HCEC 1CT (cell line): Measurements from ENCODE around the gene CHAC1.
"Not testable (repeated sequence)": the region's sequence is repeated elsewhere in the genome, so short reads cannot be mapped to it uniquely, and the experiment has no call there.

Experiments used
- DNase-seq: peaks from one replicate; pipeline ENCODE4 v3.0.0-alpha.2; 2017

CHAC1 gene

DNA sequence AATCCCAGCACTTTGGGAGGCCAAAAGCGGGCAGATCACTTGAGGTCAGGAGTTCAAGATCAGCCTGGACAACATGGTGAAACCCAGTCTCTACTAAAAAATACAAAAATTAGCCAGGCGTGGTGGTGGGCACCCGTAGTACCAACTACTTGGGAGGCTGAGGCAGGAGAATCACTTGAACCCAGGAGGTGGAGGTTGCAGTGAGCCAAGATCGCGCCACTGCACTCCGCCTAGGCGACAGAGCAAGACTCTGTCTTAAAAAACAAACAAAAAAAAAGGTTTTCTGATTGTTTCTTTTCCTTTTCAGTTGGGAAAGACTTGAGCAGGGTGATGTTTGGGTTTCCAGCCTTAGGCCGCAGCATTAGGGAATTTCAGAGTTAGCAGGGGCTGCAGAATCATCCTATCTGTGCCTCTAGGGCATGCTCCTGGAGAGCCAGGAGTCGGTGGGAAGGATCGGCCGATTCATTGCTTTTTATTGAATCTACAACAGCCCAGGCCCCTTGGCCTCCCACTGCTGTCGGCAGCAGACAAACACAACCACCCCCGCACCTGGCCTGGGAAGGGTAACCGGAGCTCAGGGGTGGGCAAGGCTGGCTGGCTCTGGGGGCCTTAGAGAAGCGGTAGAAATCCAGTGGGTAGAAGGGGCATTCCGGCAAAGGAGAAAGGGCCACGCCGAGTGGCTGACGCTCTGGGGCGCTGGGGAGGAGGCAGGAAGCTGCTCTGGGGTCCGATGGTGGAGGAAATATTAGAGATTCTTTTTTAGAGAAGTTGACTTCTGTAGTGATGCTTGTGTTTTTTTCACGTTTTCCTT is 6.3 kb downstream of the CHAC1 start:
- DNase-seq: no peak

DNA sequence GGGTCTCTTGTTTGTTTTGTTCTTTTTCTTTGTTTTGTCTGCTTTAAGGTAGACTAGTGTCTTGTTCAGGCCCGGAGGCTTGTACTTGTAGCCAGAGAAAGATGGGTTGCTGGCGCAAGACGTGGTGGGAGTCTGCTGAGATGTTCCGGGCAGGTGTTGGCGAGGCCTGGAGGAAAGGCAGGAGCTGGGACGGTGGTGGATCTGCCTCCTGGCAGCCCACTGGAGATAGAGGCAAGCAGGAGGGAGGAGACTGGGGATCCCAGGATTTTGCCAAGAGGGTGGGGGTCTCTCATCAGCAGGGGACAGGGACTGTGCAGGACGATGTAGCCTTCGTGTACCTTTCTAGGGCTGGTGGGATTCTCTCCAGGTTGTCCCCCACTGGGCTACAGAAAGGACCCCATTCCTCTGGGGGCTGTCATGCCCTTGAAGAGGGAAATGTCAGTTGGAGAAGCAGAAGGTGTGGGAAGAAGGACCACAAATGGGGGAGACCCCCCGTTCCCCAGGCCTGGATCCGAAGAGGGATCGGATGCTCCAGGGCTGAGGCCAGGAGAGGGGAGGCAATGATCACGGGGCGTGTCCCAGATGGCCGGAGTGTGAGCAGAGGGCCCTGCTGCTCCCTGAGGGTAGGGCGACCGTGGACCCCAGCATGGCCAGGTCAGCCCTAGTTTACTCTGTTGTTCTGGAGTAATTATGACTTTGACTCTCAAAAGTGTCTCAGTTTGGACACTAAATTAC is 7.0 kb downstream of the CHAC1 start:
- no peak for DNase-seq

DNA sequence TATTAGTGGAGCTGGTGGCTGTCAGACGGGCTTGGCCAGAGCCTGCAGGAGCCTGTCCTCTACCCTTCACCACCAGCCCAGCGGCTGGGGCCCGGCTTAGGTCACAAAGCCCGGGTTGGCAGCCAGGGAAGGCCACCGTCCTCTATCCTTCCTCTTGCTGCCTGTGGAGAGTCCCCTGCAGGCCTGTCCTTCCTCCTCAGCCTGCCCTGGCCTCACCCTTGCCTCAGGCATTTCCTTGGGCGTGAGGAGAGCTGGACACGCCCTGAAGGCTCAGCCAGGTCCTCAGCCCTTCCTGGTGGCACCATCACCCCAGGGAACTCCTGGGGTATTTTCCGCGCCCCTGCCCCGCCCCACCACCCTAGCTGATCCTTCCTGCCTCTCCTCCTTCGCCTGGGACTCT is 7.7 kb downstream of the CHAC1 start:
- DNase-seq: no peak

DNA sequence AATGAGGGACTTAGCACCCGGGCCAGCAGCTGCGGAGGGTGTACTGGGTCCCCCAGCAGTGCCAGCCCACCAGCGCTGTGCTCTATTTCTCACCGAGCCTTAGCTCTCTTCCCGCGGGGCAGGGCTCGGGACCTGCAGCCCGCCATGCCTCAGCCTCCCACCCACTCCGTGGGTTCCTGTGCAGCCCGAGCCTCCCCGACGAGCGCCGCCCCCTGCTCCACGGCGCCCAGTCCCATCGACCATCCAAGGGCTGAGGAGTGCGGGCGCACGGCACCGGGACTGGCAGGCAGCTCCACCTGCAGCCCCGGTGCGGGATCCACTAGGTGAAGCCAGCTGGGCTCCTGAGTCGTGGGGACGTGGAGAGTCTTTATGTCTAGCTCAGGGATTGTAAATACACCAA is 8.5 kb downstream of the CHAC1 start:
- not testable (repeated sequence) for DNase-seq

DNA sequence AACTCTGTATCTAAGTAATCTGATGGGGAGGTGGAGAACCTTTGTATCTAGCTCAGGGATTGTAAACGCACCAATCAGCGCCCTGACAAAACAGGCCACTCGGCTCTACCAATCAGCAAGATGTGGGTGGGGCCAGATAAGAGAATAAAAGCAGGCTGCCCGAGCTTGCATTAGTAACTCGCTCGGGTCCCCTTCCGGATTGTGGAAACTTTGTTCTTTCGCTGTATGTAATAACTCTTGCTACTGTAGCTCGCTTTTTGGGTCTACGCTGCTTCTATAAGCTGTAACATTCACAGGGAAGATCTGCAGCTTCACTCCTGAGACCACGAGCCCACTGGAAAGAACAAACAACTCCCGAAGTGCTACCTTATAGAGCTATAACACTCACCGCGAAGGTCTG is 9.0 kb downstream of the CHAC1 start:
- not testable (repeated sequence) for DNase-seq

DNA sequence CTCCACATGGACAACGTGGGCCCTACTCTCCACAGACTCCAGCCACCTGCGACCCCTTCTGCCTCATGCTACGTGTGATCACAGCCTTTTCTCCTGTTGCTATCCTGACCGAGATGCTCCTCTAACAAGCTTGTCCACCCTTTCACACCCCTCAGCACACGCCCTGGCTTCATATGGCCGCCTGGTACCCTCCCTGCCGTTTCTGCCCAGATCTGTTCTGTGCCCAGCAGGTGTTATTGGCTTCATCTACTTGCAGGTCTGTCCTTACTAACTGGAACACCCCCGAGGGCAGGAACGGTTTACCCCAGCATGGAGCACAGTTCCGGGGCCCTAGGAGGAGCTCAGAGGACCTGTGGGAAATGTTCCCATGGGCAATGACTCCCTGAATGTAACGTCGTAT is 9.9 kb downstream of the CHAC1 start:
- DNase-seq: no peak

DNA sequence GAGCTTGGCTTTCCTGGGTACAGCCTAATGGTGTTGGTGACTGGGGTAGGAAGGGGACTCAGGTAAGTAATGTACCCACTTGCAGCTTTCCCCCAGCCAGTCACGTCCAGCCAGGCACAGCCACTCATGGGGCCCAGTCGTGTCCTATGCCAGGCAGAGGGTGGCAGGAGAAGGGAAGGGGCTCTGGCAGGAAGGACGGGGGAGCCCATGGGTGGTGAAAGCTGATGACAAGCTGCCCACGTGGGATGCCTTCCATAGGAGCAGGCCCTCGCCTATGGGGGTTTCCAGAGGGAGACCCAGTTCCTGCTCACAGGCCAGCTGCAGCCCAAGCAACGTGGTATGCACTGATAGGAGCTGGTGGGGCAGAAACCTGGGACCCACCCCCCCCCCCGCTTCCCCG is 10.7 kb downstream of the CHAC1 start:
- no peak for DNase-seq

DNA sequence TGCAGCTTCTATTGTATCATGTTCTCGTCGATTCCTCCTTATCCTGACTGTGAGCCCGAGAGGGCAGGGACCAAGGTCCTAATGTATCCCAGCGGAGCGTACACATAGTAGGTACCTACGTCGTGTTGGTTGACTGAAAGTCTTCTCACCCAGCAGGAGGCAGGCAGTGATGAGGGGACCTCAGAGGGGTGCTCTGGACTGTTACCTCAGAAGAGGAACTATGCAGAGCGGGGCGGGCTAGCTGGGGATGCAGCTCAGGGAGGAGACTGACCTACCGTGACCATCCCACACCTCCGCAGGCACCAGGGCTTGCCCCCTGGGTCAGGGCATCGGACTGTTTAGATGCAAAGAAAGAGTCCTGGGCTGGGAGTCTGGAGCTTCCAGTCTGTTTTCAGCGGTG is 11.4 kb downstream of the CHAC1 start:
- DNase-seq: no peak

DNA sequence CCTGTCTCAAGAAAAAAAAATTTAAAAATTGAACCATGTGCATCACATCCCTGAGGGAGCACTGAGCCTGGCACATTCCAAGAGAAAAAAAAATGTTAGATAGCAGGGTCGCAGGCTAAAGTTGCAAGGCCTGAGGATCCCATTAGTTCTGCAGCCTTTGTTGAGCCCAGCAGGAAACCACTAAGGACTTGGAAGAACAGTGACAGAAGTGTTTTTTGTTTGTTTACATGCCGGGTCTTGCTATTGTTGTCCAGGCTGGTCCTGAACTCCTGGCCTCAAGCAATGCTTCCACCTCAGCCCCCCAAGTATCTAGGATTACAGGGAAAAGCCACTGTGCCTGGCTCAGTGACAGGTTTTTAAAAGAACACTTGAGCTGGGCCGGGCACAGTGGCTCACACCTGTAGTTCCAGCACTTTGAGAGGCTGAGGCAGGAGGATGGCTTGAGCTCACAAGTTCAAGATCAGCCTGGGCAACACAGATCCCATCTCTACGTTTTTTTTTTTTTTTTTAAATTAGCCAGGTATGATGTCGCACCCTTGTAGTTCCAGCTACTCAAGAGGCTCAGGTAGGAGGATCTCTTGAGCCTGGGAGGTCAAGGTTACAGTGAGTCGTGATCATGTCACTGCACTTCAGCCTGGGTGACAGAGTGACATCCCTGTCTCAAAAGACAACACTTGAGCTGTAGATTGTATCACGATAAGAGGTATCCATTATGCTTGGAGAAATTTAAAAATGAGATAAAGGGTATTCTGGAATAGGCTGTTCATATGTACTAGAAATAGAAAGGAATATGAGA is 15.2 kb downstream of the CHAC1 start:
- no peak for DNase-seq

DNA sequence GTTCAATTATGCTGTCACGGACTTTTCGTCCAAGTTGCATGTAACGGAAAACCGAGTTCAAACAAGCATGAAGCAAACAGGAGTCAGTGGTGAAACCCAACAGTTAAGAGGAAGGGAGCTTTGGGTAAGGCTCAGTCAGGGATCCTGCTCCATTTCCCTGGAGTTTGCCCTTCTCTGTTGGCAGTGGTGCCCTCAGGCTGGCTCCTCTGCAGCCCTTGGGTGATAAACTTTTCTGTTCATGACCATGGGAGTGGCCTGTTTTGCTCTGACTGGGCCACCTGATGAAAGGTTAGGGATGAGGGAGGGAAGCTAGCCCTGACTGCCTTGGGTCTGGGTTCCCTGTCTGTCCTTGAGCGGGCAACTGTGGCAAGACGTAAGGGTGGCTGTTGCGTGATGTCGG is 16.1 kb downstream of the CHAC1 start:
- no peak for DNase-seq

DNA sequence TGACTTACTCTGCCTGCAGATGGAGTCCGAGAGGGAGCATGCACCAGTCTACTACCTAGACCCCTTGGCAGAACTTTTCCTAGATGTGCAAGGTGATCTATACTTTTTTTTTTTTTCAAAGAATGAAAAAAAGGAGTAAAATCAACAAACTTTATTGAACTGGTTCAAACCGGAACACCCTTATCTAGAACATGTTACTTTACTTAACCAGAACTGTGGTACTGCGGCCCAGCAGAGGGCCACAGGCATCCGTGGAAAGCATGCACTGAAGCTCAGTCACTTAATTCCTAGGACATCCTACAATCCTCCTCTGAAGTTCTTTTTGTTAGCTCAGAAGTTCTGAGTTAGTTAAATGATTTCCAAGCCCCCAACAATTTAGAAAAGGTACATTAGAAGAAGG is 21.6 kb downstream of the CHAC1 start:
- DNase-seq: no peak

DNA sequence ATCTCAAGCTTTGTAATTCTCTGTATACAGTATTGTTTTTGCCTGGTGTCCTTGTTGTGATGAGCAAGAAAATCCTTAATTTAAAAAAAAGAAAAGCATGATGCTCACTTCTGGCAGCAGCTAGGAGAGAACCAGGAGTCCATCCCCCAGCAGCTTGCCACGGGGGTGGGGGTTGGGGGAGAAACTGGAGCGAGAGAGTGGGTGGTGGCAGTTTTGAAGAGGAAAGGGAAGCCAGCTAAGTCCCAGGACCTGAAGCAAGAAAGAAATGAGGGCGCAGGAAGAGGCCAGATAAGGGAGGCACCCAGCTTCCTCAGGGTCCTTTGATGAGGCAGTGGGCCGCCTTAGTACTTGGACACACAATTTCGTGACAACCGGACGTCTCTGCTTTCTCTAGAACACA is 23.5 kb downstream of the CHAC1 start:
- no peak for DNase-seq

DNA sequence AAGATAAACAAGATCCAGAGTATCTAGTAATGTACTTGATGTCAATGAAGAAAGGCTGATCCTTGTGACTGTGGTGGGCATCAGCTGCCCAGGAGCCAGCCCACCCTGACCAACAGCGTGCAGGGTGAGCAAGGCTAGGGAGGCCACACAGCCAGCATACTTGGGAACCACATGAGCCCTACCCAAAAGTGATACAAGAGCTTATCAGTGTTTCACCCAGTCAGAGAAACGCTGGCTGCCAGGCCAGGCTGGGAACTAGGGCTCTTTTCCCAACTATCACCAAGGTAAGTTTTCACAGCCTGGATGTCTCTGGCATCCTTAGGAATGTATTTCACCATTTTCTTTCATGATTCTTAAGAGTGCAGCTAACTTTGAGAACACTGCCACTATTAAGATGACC is 24.9 kb downstream of the CHAC1 start:
- DNase-seq: no peak

DNA sequence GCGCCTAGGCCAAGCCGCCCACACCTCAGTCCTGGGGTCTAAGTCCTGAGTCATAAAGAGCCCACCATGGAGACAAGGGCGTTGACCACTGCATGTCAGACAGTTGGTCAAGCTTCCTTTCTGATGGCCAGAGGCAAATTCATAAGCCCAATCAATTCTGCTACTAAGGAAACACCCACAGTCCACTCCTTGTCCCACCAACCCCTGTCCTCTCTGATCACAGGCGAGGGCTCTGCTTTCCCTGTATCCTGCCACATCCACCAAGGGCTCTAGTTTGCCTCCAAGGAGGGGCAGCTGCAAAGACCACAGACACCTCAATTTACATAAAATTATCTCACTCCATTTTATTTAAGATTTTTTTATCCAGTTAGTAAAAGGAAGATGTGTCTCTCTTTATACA is 25.3 kb downstream of the CHAC1 start:
- no peak for DNase-seq

DNA sequence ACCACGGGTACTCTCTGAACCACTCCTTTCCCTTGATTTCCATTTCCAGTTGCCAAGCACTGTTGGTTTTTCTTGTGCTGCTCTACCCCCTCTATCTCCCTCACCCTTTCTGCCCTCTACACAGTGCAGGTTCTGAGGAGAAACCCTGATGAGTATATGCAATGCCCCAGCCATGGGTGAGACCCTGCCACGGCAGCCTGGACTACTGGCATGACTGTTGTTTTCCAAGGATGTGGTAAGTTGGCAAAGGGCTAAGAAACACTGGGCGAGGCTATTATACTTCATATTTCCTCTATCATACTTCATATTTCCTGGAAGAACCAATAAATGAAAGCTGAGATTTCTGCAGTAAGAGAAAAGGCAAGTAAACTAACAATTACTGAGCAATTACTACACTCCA is 27.9 kb downstream of the CHAC1 start:
- no peak for DNase-seq

DNA sequence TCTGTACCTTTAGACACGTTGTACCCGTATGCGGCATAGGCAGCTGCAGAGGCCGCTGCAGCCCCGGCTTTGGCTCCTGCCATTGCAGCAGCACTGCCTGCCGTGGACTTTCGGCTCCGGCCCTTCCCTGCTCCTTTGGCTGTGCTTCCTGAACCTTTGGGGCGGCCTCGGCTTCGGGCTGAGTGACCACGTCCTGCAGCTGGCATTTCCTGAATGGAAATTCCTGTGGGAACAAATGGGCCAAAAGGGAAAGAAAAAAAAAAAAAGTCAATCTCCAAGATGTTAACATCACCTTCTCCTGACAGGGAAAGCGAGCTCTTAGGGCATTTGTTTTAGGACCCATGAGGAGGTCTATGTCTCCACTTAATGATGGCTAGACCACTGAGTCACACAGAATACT is 29.6 kb downstream of the CHAC1 start:
- DNase-seq: peak; percentile 94

DNA sequence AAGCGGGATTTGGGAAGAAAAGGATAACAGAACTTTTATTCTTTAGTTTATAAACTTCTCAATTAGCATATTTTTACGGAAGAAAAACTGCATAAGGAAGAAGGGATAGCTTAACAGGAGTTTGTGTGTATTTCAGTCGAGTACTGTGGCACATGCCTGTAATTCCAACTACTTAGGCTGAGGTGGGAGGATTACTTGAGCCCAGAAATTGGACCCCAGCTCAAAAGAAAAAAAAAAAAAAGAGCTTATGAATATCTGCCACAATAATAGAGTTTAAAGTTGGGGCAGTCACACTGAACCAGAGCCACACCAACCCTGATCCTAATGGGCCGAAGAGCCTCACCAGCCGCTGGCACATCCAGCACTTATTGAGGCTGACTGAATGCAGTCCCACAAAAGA is 31.1 kb downstream of the CHAC1 start:
- DNase-seq: no peak

DNA sequence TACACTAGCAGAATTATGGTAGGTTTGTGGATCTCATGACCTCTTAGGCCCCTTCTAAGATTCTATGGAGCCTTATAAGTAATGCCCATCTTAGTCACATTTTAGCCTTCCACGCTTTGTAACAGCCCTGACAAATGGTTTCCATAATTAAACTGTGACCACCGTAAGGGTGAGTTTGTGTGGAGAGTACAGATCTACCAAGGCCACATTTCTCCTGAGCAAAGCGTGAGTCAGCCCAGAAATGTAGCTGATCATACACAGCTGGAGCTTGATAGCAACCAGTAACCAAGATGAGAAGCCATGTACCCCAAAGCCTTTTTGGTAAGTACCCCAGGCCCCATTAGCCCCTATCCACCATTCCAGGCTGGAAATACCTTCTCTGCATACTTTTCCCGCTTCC is 31.7 kb downstream of the CHAC1 start:
- peak; percentile 96 for DNase-seq

DNA sequence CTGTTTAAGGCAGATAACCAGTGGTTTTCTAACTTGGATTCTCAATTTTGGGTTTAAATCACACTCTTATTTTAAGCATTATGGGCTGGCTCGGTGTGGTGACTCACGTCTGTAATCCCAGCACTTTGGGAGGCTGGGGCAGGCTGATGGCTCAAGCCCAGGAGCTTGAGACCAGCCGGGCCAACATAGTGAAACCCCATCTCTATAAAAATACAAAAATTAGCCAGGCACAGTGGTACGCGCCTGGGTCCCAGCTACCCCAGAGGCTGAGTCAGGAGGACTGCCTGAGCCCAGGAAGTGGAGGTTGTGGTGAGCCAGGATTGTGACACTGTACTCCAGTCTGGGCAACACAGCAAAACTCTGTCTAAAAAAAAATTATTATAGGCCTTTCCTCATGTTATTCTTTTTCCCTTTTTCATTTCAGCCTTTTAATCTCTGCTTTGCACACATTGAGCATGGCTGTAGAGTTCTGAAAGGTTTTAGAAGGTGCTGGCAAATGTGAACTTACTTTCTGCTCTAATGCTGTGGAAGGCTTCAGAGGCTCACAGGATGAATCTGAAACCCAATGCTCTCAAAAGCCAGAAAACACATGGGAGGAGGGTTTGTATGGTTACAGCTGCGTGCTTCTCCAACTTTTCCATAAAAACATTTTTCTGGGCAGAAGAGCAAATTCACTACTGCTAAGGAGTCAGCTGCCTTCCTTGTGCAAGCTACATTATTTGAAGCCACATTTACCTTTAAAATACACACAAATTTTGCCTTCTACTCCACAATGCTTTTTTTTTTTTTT is 32.5 kb downstream of the CHAC1 start:
- peak; percentile 74 for DNase-seq

DNA sequence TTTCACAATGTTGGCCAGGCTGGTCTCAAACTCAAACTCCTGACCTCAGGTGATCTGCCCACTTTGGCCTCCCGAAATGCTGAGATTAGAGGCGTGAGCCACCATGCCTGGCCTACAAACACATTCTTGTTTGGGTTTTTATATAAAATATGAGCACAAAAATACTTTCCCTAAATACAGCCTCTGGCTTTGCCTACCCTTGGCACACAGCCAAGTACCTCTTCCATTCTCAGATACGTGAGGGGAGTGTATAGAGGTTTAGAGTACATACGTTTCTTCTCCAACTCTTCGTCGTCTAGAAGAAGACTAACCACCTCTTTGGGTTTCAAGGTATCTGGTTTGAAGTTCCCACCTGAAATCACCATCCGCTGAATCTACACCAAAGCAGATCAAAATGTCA is 33.5 kb downstream of the CHAC1 start:
- no peak for DNase-seq

DNA sequence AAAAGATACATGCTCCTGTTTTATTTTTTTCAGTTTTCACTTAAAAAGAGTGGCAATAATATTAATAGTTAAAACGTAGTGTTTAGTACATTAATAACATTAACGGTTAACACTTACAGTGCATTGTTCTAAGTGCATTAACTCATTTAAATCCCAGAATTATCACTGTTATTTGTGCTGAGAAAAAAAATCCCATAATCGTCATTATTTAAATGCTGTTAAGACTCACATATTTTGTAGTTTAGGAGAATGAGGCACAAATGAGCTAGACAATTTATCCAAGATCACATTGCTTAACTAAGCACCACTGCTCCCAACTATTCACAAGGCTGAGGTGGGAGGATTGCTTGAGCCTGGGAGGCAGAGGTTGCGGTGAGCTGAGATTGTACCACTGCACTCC is 34.9 kb downstream of the CHAC1 start:
- DNase-seq: no peak

DNA sequence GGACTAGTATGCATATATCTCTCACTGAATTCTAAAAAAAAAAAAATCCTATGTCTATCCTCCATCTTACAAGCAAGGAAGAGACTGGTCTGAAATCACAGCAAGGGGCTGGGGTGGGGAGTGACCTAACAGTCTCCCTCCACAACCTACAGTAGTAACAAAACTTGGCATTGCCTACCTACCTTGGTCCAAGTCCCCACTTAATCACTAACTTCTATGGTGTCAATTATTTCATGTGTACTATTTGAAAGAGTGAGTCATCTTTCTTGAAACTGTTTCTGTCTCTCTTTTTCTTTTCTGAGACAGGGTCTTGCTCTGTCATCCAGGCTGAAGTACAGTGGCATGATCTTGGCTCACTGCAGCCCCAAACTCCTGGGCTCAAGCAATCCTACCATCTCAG is 36.8 kb downstream of the CHAC1 start:
- DNase-seq: no peak

DNA sequence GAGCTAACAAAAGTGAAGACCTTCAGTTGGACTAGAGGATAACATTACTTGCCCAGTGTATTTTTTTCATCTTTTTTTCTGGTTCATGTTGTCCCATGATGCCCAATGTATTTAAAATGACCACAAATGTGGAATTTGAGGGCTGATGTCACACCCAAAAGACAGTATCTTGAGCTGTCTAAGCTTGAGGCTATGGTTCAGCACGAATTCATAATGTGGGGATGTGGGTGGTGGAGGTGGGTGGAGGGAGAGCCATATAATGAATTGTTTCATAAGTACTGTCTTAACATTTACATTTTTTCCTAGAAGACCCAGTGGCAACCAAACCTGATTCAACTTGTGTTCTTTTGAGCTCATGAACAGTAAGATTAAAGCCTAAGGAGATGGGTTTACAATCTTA is 37.5 kb downstream of the CHAC1 start:
- no peak for DNase-seq
